CD4-positive, alpha-beta T cell treated with Interleukin-4 for 4 hours (primary cell): ENCODE data around the gene SYNGR1.

Experiments
- DNase-seq: peaks from one replicate; pipeline ENCODE4 v3.0.0-alpha.2; 2020

The SYNGR1 gene, protein sequence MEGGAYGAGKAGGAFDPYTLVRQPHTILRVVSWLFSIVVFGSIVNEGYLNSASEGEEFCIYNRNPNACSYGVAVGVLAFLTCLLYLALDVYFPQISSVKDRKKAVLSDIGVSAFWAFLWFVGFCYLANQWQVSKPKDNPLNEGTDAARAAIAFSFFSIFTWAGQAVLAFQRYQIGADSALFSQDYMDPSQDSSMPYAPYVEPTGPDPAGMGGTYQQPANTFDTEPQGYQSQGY

DNA sequence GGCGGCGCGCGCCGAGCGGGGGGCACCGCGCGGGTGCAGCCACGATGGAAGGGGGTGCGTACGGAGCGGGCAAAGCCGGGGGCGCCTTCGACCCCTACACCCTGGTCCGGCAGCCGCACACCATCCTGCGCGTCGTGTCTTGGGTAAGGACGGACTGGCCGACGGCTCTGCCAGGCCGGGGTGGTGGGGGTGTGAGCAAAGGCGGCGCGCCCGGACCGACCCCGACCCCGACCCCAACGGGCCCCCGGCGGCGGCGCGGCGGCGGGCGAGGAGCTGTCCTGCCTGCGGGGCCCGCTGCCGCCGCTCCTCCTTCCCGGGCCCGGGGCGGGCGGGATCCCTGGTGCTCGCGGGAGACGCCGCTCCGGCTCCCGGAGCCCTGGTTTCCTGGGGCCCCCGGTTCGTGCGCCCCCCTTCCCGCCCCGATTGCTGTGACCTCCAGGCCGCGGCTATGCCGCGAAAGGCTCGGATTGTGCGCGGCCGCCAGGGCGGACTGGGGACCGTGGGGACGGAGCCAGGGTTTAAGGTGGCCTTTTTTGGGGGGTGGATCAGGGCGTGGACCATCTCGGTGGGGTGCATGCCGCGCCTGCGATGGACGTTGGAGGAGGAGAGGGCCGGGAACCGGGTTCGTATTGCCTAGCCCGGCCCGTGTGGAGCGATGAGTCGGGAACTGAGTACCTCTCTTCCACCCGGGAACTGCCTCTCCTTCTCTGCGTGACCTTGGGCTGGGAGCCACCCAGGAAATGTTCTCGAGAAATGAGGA lies at the start of gene SYNGR1:
Gene SYNGR1 (plus strand): TSS at position 25 of the 760 bp plus-strand sequence. CDS start 20 bp downstream, at position 45.
- no peak for DNase-seq

DNA sequence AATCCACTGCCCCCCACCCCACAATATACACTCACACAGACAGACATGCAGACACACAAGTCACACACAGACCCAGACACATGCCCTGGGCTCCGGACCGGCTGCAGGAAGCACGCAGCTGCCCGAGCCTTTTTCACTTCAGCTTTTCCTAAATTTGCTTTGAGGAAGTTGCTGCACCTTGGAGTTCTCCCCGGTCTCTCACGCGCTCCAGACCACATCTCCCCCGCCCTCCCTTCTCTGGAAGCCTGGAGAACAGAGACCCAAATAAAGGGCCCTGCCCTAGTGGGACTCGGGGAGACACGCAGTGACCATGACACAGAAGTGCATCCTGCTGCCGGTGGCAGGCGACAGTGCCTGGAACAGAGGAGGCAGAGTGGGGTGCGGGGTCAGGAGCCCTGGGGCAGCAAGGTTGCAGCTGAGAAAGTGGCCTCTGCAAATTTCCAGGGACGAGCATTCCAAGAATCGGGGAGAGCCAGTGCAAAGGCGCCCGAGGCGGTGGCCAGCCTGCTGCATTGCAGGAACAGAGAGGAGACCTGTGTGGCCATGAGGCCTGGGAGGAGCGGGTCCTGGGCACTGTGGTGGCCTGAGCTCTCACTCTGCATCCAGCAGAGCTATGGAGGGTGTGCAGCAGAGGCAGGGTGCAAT lies 49.5 kb upstream of the SYNGR1 start:
- DNase-seq, result no peak

DNA sequence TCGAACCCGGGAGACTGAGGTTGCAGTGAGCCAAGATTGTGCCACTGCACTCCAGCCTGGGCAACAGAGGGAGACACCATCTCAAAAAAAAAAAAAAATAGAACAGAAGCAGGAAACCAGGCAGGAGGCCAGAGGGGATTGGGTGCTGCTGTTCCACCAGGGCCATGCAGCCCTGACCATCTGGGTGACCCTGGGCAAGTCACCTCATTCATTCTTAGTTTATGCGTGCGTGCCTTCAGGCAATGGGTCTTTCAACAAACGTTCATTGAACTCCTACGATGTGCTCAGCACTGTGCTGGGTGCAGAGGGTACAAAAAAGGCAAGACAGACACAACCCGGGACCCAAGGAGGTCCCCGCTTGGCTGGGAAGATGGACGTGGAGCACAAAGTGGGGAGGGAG lies 48.7 kb upstream of the SYNGR1 start:
- no peak for DNase-seq

DNA sequence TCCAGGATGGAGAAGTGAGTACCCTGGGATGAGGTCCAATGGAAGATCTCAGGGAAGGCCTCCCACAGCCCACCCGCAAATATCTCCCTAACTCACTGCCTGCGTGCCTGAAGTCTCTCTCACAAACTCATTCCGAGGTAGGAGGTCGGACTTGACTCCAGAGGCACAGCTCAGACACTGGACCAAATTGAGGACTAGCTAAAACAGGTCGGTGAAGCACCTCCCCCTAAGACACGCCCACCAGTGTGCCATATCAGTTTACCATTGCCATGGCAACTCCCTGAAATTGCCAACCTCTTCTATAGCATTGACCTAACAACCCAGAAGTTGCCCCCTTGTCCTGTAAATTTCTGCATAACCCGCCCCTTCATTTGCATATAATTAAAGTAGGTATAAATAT lies 47.9 kb upstream of the SYNGR1 start:
- no peak for DNase-seq

DNA sequence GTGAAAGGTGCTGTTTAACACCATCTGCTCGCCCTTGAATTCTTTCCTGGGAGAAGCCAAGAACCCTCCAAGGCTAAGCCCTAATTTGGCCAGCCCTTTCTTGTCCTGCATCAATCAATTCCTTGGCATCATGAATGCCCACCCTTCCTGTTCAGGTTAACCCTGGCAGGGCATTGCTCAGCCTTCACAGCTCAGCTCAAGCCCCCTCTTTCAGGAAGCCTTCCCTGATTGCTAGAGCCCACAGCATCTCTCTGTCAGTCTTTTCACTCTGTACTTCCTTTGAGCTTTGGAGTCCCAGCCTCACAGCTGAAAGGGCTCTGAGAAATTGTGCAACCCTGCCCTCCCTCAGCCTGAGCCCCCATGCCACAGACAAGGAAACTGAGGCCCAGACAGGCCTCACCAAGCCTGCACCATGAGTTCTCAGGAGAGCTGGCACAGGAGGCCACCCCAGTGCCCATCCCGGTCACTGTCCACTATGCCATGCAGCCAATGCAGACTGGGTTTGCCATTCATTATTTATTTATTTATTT lies 47.3 kb upstream of the SYNGR1 start:
- DNase-seq, result no peak

DNA sequence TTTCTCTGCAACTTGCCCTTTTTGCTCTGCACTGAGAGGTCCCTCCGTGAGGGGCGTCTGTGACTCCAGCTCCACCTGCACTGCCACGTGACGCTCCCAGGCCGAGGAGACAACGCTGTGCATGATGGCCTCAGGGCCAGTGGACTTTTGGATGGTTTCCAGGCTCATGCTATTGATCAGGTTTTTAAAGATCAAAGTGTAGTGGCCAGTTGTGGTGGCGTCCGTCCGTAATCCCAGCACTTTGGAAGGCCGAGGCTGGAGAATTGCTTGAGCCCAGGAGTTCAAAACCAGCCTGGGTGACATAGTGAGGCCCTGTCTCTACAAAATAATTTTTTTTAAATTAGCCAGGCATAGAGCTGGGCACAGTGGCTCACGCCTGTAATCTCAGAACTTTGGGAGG lies 46.4 kb upstream of the SYNGR1 start:
- DNase-seq, result no peak

DNA sequence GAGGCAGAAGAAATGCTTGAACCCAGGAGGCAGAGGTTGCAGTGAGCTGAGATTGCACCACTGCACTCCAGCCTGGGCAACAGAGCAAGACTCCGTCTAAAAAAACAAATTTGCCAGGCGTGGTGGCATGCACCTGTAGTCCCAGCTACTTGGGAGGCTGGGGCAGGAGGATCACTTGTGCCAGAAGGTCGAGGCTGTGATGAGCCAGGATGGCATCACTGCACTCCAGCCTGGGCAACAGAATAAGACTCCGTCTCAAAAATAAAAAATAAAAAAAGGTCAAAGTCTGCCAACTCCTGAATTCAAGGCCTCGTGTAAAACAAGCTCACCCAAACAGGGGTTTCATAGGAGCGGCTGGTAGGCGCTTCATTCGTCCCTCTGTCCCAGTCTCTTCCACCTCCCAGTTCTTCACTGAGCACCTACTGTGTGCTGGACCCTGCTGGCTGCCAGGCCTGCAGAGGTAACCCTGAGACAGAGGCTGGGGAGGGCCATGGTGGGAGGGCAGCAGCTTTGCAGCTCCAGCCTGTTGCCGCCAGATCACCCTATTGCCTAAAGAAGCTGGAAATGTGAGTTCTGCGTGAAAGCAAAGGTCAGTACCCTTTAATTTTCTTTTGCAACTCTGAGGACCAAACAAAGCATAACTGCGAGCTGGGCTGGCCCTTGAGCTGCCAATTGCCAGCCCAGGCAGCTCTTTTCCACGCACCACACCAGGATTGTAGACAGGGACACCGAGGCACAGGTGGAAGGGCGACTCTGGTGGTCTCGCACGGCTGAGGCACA lies 45.7 kb upstream of the SYNGR1 start:
- no peak for DNase-seq

DNA sequence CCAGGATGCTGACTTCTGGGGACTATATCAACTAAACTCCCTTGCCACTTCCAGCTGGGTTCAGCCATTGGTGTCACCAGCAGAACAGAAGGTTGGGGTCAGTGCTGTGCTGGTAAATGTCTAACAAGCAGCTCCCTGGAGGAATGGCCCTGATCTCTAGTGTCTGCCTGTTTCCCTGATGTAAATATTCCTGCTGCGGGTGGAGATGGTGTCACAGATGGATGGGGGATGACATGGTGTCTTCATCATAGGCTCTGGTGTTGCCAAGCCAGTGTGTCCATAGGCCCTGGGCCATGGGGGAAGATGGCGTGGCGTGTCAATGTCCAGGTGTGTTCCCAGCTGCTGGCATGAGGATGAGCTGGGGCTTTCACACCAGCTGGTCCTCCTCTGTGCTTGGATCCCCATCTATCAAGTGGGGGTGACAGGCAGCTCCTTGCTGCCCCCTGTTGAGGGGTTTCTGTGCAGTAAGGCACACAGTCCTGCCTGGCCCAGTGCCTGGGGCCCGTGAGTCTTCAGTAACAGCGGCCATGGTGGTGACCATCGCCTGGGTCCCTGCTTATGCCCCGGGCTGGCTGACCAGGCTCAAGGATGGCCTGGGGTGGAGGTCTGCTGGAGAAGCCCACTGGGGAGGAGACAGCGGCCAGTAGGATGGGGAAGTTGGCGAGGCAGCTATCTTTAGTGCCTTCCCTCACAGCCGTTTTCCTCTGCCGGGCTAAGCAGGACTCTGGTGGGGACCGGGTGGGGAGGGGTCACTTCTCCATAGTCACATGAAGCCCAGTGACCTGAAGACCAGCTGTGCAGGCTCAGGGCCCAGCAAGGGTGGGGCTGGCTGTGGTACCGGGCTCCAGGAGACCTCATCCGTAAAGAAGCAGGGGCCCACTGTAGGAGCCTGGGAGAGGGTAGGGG lies 43.1 kb upstream of the SYNGR1 start:
- peak; percentile 47 for DNase-seq

DNA sequence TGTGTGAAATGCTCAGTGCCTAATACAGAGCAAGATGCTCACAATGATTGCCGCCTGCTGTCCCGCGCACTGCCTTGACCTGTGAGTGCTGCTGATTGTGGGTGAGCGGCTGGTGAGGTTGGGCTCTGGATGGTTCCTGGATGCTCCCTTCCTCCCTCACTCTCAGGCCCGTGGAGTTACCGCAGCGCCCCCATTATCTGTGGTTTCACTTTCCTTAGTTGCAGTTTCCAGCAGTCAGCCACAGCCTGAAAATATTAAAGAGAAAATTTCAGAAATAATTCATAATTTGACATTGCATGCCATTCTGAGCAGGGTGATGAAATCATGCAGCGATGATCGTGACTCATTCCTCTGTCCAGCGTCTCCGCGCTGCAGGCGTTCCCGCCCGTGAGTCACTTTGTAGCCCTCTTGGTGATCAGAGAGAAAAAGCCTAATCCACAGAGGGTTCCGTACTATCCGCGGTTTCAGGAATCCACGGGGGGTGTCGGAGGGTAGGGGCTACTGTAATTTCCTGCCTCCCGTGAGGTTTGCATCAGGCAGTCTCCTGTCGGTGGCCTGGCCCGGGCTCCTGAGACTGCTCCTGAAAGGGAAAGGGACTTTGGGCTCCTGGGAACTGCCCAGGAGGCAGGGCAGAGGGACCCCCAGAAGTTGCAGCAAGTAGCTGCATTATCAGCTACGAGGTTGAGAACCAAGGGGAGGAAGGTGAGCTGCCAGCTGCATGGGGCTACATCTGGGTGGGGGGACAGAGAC lies 41.0 kb upstream of the SYNGR1 start:
- DNase-seq, result peak; percentile 47

DNA sequence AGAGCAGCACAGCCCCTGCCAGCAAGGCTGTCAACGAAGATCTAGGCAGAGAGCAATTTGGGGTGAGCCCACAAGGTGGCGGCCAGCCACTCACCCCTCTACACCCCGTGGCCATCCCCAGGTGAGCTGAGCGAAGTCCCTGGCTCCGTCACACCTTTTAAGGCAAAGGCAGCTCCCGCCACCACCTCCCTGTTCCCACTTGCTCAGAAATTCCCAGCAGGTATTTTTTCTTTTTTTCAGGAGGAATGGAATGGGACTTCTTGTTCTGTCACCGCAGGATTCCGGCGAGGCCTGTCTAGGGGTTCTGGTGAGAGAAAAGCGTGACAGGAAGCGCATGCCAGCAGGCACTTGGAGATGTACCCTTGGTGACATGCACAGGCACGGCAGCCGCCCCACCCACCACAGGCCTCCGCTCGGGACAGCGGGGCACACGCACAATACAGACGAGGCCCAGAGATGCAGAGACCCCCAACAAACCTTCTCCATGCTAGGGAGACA lies 40.4 kb upstream of the SYNGR1 start:
- DNase-seq, result no peak

DNA sequence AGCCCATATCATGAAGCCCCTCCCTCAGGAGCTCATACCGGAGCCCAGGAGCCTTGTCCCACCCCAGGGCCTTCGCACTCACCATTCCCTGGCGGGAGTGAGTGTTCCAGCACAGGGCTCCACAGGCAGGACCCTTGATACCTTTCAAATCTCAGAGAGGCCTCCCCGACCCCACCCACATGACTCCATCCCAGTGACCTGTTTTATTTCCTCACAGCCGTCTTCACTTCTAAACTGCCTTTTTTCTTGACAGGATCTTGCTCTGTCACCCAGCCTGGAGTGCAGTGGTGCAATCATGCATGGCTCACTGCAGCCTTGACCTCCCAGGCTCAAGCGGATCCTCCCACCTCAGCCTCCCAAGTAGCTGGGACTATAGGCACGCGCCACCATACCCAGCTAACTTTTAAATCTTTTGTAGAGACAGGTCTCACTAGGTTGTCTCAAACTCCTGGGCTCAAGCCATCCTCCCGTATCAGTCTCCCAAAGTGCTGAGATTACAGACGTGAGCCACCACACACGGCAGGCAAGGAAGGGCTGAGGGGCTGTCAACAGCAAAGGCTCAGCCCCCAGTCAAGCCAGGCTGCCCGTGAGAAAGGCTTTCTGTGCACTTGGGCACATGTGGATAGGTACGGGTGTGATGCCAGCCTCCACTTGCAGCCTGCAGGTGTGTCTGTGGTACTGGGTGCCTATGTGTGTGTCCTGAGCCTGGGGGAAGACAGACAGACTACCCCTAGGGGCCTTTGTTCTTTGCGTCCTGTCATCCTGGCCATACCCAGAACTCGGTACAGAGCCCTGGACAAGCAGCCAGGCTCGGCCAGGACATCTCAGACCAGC lies 39.7 kb upstream of the SYNGR1 start:
- DNase-seq, result no peak

DNA sequence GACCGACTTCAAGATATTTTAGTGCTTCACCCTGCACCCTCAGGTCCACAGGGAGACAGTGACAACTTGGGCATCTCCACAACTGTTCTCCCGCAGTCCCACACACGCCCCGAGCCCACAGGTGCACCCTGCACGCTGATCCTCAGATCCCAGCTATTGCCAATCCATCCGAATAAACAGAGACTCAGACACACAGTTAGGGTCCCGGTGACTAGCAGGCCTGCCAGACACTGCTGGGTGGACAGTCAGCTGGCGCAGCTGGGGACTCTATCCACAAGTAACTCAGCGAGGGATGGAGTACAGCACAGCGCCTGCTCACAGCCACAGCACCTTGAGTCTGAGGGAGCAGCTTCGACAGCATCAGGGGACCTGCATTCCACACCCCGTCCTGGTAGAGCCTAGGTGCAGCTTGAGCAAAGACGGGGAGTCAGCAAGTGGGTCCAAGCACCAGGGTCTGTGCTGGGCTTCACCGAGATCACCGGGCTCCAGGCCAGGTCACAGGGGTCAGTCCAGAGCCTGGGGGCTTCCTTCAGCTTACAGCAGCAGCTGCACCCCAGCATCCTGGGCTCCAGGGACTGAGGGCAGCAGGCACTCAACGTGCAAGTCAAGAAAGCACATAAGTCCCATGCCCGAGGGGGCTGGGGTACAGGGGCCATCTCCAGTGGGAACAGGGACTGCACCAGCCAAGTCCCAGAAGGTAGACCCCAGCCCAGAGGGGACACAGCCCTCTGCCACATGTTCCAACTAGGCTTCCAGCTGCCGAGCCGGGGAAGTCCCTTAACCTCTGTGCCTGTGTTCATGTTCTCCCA lies 38.0 kb upstream of the SYNGR1 start:
- DNase-seq, result no peak

DNA sequence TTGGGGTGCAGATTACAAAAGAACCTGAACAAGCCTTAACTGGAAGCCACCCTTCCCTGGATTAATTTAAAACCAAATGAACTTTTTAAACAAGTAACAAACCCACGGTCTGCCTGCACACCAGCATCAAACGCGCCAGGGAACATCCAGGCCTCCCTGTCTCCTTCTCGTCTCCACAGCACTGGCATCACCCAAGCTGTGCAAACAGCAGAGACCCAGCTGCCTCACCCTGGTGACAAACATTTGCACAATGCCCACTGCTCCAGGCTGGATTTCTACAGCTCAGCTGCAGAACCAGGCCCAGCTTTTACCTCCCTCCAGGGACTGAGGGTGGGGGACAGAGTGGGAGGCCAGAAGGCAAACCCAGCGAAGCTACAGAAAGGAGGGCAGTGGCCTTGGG lies 37.4 kb upstream of the SYNGR1 start:
- no peak for DNase-seq

DNA sequence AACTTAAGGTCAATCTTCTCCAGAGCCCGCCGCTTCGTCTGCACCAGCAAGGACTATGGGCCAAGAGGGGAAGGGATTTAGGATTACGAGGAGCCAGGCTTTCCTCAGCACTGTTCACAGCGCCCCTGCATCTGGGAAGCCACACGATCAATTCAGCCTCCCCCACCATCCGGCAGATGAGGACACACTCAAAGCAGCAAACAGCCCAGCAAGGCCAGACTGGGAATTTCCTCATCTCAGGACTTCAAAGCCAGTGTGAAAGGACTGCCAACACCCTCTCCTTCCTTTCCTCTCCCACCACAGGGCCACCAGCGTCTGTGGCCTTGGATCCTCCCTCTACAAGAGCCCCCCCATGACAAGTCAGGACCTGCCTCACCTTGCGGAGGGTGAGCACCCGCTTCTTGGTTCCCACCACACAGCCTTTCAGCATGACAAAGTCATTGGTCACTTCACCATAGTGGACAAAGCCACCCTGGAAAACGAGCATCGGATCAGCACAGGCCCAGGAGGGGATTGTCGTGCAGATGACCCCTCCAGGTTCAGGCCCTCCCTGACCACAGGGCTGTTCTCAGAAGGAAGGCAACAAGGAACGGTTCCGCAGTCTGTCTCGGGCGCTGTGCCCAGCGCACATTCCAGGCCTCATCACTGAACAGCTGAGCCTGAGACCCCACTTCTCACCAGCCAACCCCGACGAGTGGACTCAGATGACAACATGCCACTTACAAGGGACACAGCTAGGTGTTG lies 36.4 kb upstream of the SYNGR1 start:
- DNase-seq, result no peak

DNA sequence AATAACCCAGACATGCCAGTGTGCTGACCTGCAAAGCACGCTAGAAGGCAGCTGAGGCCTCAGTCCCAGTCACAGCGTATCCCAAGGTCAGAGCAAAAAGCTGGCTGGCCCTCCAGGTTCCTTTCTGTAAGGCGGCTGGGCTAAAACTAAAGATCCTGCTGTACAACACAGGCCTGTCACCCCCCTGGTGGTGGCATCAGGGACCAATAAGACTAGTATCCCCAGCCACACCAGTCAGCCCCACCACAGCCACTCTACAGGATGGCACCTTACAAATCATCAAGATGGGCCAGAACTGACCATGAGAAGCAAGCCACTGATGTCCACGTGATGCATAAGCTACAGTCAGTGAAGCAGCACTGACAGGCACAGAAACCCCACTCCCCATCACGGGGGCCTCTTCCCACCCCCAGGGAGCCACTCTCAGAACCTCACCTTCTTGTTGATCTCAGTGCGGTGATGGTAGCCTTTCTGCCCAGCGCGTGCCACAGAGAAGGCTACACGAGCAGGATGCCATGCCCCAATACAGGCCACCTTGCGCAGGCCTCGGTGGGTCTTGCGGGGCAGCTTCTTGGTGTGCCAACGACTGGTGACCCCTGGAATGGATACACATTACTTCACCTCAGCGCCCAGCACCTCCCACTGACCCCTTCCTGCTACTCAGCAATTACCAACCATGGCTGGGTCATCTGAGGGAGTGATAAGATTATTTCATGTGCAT lies 35.4 kb upstream of the SYNGR1 start:
- DNase-seq, result no peak

DNA sequence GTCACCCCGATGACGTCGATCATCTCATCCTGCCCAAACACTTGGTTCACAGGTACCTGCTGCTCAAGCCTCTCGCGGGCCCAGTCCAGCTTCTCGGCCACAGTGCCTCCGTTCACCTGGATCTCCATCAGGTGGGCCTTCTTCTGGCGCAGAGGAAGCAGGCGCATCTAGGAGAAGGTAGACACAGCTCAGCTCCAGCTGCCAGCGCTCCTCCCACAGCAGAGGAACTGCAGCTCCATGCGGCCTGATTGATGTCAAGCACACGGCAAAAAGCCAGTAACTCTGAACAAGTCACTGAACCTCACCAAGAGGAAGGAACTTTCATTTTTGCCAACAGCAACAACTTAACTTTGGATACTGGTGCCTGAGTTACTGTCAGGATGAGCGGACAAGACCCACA lies 34.4 kb upstream of the SYNGR1 start:
- no peak for DNase-seq

DNA sequence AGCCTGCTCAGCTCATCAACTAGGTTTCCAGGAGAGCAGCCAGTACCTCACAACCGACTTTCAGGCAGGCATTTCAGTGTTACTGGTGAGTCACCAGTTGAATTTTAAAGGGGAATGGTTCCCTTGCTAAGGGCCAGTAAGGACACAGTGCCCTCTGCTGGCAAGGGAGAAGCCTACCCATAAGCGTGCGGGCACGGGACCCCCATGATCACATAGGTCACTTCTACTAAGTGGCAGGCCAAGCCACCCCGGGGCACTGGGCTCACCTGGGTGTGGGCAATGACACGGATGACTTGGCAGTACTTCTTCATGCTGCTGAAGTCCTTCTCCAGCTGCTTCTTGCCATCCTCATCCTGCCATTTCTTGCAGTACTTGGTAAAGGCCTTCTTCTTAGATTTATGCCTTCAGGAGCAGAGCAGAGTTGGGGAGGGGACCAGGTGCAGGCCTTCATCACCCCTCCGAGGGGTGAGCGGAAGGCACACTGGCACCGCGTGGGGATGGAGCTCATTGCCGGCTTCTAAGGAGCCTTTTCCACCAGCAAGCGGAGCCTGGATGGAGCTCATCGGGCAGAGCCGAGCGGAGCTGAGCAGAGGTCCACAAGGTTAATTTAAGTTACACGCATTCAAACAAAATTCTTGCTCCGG lies 33.2 kb upstream of the SYNGR1 start:
- DNase-seq, result peak; percentile 89
